IPS-15b (cell line): ENCODE results near the gene CADM2.

ENCODE experiments used
- H3K27me3 ChIP-seq: one replicate; pipeline ENCODE4 v1.6.1; 2013; ENCODE audit warnings: low read length; ENCODE audit not compliant: control insufficient read depth, insufficient read depth
- H3K36me3 ChIP-seq: one replicate; pipeline ENCODE4 v1.6.1; 2013; ENCODE audit warnings: low read length; ENCODE audit not compliant: control insufficient read depth, insufficient read depth
- H3K4me1 ChIP-seq: one replicate; pipeline ENCODE4 v1.6.1; 2013; ENCODE audit warnings: mild to moderate bottlenecking, low read length; ENCODE audit not compliant: control insufficient read depth, insufficient read depth
- H3K4me3 ChIP-seq: one replicate; pipeline ENCODE4 v1.5.1; 2013; ENCODE audit warnings: low read depth, low read length
- H3K9ac ChIP-seq: one replicate; pipeline ENCODE4 v1.6.1; 2013; ENCODE audit warnings: low read depth, mild to moderate bottlenecking, low read length
- H3K9me3 ChIP-seq: one replicate; pipeline ENCODE4 v1.6.1; 2013; ENCODE audit warnings: mild to moderate bottlenecking, low read length; ENCODE audit not compliant: control insufficient read depth, insufficient read depth

The CADM2 gene

GRCh38 chr3:86051058-86051457 is 1092.3 kb downstream of the CADM2 start:
- Histone ChIP-seq H3K9ac (no peak overlapping the region), H3K9me3 (no peaks in the 10 kb centered on the region), H3K27me3 (no peaks in the 10 kb centered on the region), H3K4me1 (no peaks in the 10 kb centered on the region), H3K36me3 (no peaks in the 10 kb centered on the region), H3K4me3 (no peak overlapping the region)

DNA sequence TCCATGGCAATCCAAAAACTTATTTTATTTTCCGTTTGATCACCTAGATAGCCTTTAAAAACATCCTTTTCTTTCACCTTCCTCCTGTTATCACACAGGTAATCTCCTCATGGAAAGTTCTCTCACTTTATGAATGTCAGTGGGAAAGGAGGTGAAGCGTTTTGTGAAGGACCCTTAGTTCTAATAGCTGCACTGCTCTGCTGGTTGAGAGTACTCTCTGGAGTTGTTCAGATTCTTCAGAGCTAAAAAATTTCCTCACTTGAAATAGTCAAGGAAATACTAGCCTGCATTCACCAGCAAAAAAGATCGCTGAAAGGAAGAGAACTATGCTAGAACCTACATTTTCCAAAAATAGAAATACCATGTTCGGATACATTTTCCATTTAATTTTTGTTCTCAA is 1097.2 kb downstream of the CADM2 start:
- Histone ChIP-seq H3K9me3 (no peaks in the 10 kb centered on the region), H3K4me3 (no peak overlapping the region), H3K4me1 (no peaks in the 10 kb centered on the region), H3K9ac (no peak overlapping the region), H3K27me3 (no peaks in the 10 kb centered on the region), H3K36me3 (no peaks in the 10 kb centered on the region)

DNA sequence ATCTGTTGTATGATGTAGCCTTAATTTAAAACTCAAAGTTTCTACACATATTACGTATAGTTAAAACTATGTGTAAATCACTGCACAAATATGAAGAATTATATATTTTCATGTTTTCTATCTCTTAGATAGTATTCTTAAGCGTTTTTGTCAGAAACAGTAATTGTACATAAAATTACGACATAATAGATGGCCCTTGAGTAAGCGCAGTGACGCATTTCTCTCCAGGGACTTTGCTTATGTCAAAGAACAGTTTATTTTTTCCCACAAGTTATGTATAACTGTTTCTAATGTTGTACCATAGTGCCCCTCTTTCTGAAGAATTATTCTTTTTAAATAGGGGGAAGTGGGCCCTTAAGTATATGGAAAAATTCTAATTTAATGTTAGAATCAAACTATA is 1098.2 kb downstream of the CADM2 start:
- no peaks in the 10 kb centered on the region for H3K9me3 ChIP-seq
- no peaks in the 10 kb centered on the region for H3K36me3 ChIP-seq
- no peaks in the 10 kb centered on the region for H3K4me1 ChIP-seq
- no peaks in the 10 kb centered on the region for H3K27me3 ChIP-seq
- no peak overlapping the region for H3K9ac ChIP-seq
- H3K4me3 ChIP-seq = no peak overlapping the region

DNA sequence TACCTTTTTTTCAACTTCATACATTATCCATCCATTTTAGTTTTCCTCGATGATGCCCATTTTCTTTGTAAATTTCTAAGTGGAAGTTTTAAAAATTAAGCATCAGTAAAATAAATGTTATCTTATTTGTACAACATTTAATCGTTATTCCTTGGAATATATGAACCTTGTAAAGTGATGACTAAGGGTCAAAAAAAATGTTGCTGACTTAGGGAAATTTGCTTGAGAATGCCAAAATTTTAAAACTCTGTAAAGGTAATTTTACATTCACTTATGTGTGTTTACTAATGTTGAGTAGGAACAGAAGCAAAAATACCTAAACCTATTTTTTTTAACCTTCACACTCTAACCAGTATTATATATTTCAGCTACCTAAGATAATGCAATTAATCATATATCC is 1115.0 kb downstream of the CADM2 start:
- H3K4me3 ChIP-seq = no peak overlapping the region
- no peaks in the 10 kb centered on the region for H3K9me3 ChIP-seq
- H3K27me3 ChIP-seq = no peaks in the 10 kb centered on the region
- H3K9ac ChIP-seq = no peak overlapping the region
- H3K4me1 ChIP-seq = no peaks in the 10 kb centered on the region
- H3K36me3 ChIP-seq = no peaks in the 10 kb centered on the region

GRCh38 chr3:86087160-86087871 is 1128.5 kb downstream of the CADM2 start:
- H3K9me3 ChIP-seq = peaks cover 4% of the 10 kb centered on the region
- no peaks in the 10 kb centered on the region for H3K4me1 ChIP-seq
- no peak overlapping the region for H3K4me3 ChIP-seq
- H3K9ac ChIP-seq = no peak overlapping the region
- no peaks in the 10 kb centered on the region for H3K27me3 ChIP-seq
- no peaks in the 10 kb centered on the region for H3K36me3 ChIP-seq

DNA sequence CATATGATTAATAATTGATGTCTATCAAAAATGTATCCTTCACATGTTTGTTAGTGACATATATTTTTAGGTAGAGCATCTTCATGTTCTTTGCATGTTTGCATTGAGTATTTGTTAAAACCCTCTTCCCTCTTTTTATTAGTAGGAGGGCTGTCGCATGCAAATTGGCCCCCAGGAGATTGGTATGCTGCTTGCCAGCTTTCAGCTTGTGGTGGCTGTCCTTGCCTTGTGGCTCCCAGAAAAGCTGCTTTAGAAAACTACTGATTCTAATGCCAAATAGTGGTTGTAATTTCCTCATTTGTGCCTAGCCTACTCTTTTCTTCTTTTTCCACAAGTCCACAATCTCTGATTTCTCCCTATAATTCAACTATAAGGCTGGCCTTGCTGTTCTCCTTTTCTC is 1145.4 kb downstream of the CADM2 start:
- Histone ChIP-seq H3K27me3 (no peaks in the 10 kb centered on the region), H3K9ac (no peak overlapping the region), H3K4me1 (peaks cover 4% of the 10 kb centered on the region), H3K4me3 (no peak overlapping the region), H3K36me3 (no peaks in the 10 kb centered on the region), H3K9me3 (no peaks in the 10 kb centered on the region)

- Histone ChIP-seq H3K27me3 (no peaks in the 10 kb centered on the region), H3K36me3 (no peaks in the 10 kb centered on the region), H3K9ac (no peak overlapping the region), H3K4me1 (peaks cover 1% of the 10 kb centered on the region), H3K9me3 (no peaks in the 10 kb centered on the region), H3K4me3 (no peak overlapping the region)
These were observed 1150.6 kb downstream of the CADM2 start for GRCh38 chr3:86109434-86109833.
